ENCODE measurements around the gene PKP3. TPM values are rescaled to one million over a fixed set of nuclear protein-coding genes. Genes with fewer than 3 reads are reported as not detected.

PKP3 gene
- total RNA-seq, 1 donor from 2014 or later = not detected

DNA sequence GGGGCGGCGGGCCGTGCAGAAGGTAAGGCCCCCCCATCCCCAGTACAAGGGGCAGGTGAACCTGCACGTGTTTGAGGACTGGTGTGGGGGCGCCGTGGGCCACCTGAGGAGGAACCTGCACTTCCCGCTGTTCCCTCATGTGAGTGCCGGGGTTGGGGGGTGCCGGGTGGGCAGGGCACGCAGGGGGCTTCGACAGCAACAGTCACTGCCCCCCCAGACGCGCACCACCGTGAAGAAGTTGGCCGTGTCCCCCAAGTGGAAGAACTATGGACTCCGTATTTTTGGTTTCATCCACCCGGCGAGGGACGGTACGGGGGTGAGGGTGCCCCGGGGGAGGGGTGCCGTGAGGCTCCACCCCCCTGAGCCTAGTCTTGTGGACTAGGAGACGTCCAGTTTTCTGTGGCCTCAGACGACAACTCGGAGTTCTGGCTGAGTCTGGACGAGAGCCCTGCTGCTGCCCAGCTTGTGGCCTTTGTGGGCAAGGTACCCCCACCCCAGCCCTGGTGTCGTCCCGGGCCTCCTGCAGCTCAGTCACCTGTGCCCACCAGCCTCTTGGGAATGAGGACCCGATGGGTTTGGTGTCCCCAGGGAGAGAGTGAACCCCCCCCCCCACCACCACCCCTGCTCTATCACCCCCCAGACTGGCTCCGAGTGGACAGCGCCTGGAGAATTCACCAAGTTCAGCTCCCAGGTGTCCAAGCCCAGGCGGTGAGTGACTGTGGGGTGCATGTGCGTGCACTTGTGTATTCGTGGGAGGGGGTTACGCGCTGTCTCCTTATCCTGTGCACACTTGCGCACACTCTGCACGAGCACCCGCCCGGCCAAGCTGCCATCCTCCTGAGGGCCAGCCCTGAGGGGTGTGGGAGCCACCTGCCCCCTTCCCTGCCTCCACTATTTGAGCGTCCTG lies 20.9 kb upstream of the PKP3 start:
- H3K36me3 ChIP-seq = no peaks in the 10 kb centered on the region
- H3K4me3 ChIP-seq = no peak overlapping the region
- H3K9me3 ChIP-seq = no peaks in the 10 kb centered on the region
- TF ChIP-seq, protein P1, sequence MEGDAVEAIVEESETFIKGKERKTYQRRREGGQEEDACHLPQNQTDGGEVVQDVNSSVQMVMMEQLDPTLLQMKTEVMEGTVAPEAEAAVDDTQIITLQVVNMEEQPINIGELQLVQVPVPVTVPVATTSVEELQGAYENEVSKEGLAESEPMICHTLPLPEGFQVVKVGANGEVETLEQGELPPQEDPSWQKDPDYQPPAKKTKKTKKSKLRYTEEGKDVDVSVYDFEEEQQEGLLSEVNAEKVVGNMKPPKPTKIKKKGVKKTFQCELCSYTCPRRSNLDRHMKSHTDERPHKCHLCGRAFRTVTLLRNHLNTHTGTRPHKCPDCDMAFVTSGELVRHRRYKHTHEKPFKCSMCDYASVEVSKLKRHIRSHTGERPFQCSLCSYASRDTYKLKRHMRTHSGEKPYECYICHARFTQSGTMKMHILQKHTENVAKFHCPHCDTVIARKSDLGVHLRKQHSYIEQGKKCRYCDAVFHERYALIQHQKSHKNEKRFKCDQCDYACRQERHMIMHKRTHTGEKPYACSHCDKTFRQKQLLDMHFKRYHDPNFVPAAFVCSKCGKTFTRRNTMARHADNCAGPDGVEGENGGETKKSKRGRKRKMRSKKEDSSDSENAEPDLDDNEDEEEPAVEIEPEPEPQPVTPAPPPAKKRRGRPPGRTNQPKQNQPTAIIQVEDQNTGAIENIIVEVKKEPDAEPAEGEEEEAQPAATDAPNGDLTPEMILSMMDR (IDR thresholded peaks at IDR 0.05) = no peak
- peaks cover 0 to 5% of the 10 kb centered on the region in 2 donors for H3K4me1 ChIP-seq
- H3K27me3 ChIP-seq = peaks cover 14% of the 10 kb centered on the region
- intact Hi-C loops (cut with DNase I) = no loop called here
- DNase-seq (ENCODE audit: low spot score in 2 of 2) = no peak
- H3K27ac ChIP-seq = no peak overlapping the region

DNA sequence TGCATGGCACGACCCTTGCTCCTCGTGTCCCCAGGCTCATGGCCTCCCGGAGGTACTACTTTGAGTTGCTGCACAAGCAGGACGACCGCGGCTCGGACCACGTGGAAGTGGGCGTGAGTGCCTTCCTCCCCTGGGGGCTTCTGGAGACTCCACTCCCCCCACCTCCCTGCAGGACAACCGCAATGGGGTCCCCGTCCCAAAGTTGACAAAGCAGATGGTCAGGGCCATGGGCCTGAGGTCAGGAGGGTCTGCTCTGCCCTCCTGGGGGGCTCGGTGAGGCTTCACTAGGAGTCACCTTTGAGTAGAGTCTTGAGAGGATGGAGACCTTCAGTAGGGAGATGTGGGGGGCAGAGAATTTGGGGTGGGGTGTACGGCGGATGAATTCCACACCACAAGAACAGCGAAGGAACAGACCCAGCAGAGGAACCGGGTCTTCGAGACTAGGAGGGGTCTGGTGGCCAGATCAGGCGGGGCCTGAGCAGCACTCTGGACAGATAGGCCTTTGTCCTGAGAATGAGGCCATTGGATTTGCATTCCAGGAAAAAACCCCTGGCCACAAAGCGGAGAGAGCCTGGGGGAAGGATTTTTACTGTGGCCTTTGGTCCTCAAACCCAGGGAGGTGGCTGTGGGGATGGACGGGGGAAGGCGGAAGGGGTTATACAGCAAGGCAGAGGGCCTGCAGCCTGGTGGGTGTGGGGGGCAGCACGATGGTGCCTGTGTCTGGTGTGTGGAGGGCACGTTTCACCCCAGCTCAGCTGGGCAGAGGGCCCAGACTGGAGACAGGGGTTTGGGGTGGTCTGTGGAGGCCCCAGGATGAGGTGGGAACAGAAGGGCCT lies 20.1 kb upstream of the PKP3 start:
- intact Hi-C loops (cut with DNase I) = no loop called here
- H3K27ac ChIP-seq = no peak overlapping the region
- H3K4me1 ChIP-seq = no peaks in the 10 kb centered on the region
- DNase-seq (ENCODE audit: low spot score in 2 of 2) = no peak
- no peak overlapping the region for H3K4me3 ChIP-seq
- H3K9me3 ChIP-seq = no peaks in the 10 kb centered on the region
- TF ChIP-seq, protein P1 (IDR thresholded peaks at IDR 0.05) = no peak
- peaks cover 8% of the 10 kb centered on the region for H3K27me3 ChIP-seq
- H3K36me3 ChIP-seq = no peaks in the 10 kb centered on the region

DNA sequence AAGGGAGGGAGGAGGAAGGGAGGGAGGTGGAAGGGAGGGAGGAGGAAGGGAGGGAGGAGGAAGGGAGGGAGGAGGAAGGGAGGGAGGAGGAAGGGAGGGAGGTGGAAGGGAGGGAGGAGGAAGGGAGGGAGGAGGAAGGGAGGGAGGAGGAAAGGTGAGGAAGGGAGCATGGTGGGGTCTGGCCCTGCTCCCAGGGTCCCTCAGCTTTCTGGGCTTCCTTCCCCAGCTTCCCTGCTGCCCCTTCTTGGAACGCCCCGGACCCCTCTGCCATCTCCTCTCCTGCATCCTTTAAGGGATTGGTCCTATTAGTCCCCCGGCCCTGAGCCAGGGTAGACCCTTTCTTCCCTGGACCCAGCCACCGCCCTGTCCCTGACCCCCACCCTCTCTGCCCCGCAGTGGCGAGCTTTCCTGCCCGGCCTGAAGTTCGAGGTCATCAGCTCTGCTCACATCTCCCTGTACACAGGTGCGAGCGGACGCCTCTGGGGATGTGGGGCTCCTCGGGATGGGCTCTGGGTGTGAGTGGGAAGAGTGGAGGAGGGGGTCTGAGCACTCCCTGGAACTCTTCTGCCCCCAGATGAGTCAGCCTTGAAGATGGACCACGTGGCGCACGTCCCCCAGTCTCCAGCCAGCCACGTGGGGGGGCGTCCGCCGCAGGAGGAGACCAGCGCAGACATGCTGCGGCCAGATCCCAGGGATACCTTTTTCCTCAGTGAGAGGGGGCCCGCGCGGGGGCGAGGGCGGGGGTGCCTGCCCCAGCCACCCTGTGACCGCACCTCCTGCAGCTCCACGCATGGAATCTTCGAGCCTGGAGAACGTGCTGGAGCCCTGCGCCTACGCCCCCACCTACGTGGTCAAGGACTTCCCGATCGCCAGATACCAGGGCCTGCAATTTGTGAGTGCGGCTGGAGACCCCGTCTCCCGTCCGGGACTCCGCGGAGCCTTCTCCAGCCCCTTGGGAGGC lies 18.7 kb upstream of the PKP3 start:
- intact Hi-C loops (cut with DNase I) = no loop called here
- Histone ChIP-seq H3K4me3 (no peak overlapping the region), H3K4me1 (no peaks in the 10 kb centered on the region), H3K9me3 (no peaks in the 10 kb centered on the region), H3K36me3 (no peaks in the 10 kb centered on the region), H3K27ac (no peak overlapping the region), H3K27me3 (peaks cover 2% of the 10 kb centered on the region)
- DNase-seq (ENCODE audit: low spot score in 2 of 2) = no peak
- TF ChIP-seq, protein P1 (IDR thresholded peaks at IDR 0.05) = no peak

DNA sequence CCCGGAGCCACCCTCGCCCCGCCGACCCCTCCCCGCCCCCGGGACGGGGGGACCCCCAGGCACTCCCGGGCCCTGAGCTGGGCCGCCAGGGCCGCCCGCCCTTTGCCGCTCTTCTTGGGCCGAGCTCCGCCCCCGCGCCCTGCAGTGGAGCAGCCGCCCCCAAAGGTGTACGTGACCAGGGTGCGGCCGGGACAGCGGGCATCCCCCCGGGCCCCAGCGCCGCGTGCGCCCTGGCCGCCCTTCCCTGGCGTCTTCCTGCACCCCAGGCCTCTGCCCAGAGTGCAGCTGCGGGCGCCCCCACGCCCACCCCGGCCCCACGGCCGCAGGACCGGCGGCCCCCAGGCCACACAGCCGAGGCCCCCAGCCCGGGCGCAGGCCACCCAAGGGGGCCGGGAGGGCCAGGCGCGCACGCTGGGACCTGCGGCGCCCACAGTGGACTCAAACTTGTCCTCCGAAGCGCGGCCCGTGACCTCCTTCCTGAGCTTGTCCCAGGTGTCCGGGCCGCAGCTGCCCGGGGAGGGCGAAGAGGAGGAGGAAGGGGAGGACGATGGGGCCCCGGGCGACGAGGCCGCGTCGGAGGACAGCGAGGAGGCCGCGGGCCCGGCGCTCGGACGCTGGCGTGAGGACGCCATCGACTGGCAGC lies 17.4 kb upstream of the PKP3 start:
- DNase-seq (ENCODE audit: low spot score in 2 of 2) = no peak
- TF ChIP-seq, protein P1 (IDR thresholded peaks at IDR 0.05) = no peak
- Histone ChIP-seq H3K4me1 (no peaks in the 10 kb centered on the region), H3K9me3 (no peaks in the 10 kb centered on the region), H3K4me3 (no peak overlapping the region), H3K27me3 (no peaks in the 10 kb centered on the region), H3K27ac (no peak overlapping the region), H3K36me3 (no peaks in the 10 kb centered on the region)
- intact Hi-C loops (cut with DNase I) = no loop called here
